AG09319 (cell line): ENCODE results near the gene RNF115.
A peak's percentile ranks its signal among the peaks of the same experiment; 100 is the strongest.
"Not testable (repeated sequence)": the region's sequence is repeated elsewhere in the genome, so short reads cannot be mapped to it uniquely, and the experiment has no call there.

Source experiments
- DNase-seq: peaks from one replicate; pipeline ENCODE4 v3.0.0-alpha.2; 2010; ENCODE audit warnings: low read depth; ENCODE audit errors: extremely low read depth
- CTCF ChIP-seq: IDR thresholded peaks from 2 replicates; pipeline ENCODE4 v1.5.1; 2011; ENCODE audit warnings: low read depth, mild to moderate bottlenecking, inconsistent platforms, low read length, moderate library complexity

The RNF115 gene

GRCh38 chr1:145792484-145792883, 31.4 kb downstream of the RNF115 start:
- TF ChIP-seq CTCF, result no peak
- DNase-seq, result no peak

- DNase-seq, result not testable (repeated sequence)
Measured at GRCh38 chr1:145791860-145792259, 32.0 kb downstream of the RNF115 start.

- TF ChIP-seq CTCF, result no peak
- no peak for DNase-seq
Measured at GRCh38 chr1:145788580-145788979, 35.3 kb downstream of the RNF115 start.

GRCh38 chr1:145786271-145786670, 37.6 kb downstream of the RNF115 start:
- TF ChIP-seq CTCF, result no peak
- DNase-seq, result no peak

GRCh38 chr1:145785547-145785946, 38.3 kb downstream of the RNF115 start:
- no peak for TF ChIP-seq CTCF
- DNase-seq, result no peak

GRCh38 chr1:145784409-145784808, 39.5 kb downstream of the RNF115 start:
- no peak for TF ChIP-seq CTCF
- no peak for DNase-seq

- peak; percentile 56 for DNase-seq
- no peak for TF ChIP-seq CTCF
Measured at GRCh38 chr1:145782272-145783099, 41.4 kb downstream of the RNF115 start.

GRCh38 chr1:145778146-145778540, 45.8 kb downstream of the RNF115 start:
- no peak for DNase-seq
- no peak for TF ChIP-seq CTCF
